ENCODE results near the gene PDAP1. TPM values are rescaled to one million over a fixed set of nuclear protein-coding genes. Genes with fewer than 3 reads are reported as not detected.
"Not testable (repeated sequence)": the region's sequence is repeated elsewhere in the genome, so short reads cannot be mapped to it uniquely, and the experiment has no call there.

Gene PDAP1
- total and polyA plus RNA-seq, 7 donors: 84.5 to 194 (median 89.5) TPM

GRCh38 chr7:99362801-99363200 is 45.6 kb downstream of the PDAP1 start:
- Histone ChIP-seq H3K9me3 (no peaks in the 10 kb centered on the region), H3K4me3 (no peak overlapping the region), H3K27me3 (no peaks in the 10 kb centered on the region), H3K27ac (no peak overlapping the region), H3K36me3 (peaks cover 22 to 97% (median 59%) of the 10 kb centered on the region in 4 donors), H3K4me1 (no peaks in the 10 kb centered on the region)
- WGBS, 2 donors: 85 to 89% methylated on average over 3 of the region's 3 CpGs
- intact Hi-C loops (cut with DNase I): no loop called here
- no peak for DNase-seq
- TF ChIP-seq EP300 (IDR thresholded peaks at IDR 0.05) (no peak), POLR2AphosphoS5 (IDR thresholded peaks at IDR 0.05) (no peak), CTCF (IDR thresholded peaks at IDR 0.05) (no peak), POLR2A (IDR thresholded peaks at IDR 0.05) (no peak)

DNA sequence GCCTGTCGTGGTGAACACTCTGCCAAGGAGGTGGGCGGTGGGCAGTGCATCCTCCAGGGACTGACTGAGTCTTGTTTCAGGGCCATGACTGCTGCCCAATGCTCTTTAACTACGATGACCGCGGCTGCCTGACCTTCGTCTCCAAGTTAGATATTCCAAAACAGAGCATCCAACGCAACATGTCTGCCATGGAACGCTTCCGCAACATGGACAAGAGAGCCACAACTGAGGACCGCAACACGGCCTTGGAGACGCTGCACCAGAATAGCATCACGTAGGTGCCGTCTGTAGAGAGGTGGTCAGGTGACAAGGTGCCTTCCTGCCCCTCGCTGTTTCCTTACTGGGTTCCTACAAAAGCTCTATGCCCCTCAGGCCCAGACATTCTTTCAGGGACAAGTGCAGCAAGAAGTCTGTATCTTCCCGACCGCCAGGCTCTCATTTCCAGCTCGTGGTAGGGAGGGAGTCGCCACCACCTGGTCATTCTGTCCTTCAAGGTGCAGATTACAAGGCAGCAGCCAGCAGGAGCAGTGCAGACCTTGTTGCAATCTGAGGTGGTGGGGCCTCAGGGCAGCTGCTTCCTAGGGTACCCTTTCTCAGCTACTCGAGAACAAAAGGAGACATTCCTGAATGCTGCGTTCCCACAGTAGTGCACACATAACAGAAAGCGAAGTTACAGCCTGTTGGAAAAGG is 48.8 kb downstream of the PDAP1 start:
- H3K27me3 ChIP-seq: no peaks in the 10 kb centered on the region
- peak; percentile 64 for DNase-seq
- peak overlapping the region in 3 of 4 donors; percentile 31 to 57 (median 46) for H3K27ac ChIP-seq
- WGBS, 2 donors: 92 to 93% methylated on average over 22 of the region's 22 CpGs
- H3K4me3 ChIP-seq: no peak overlapping the region
- H3K36me3 ChIP-seq: peaks cover 36 to 98% (median 59%) of the 10 kb centered on the region in 4 donors
- intact Hi-C loops (cut with DNase I): no loop called here
- TF ChIP-seq POLR2AphosphoS5 (IDR thresholded peaks at IDR 0.05): no peak
- no peaks in the 10 kb centered on the region for H3K9me3 ChIP-seq
- H3K4me1 ChIP-seq: no peaks in the 10 kb centered on the region

DNA sequence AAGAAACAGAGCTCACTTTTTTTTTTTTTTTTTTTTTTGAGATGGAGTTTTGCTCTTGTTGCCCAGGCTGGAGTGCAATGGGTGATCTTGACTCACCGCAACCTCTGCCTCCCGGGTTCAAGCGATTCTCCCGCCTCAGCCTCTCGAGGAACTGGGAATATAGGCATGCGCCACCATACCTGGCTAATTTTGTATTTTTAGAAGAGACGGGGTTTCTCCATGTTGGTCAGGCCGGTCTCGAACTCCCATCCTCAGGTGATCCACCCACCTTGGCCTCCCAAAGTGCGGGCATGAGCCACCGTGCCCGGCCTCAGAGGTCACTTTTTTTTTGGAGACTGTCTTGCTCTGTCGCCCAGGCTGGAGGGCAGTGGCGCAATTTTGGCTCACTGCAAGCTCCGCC is 49.9 kb downstream of the PDAP1 start:
- WGBS, 2 donors: 94 to 97% methylated on average over 15 of the region's 15 CpGs
- intact Hi-C loops (cut with DNase I); DNase-seq; H3K4me1 ChIP-seq; H3K27me3 ChIP-seq; H3K9me3 ChIP-seq; H3K4me3 ChIP-seq: not testable (repeated sequence)
- Histone ChIP-seq H3K27ac (peak overlapping the region; percentile 31 to 57 (median 38)), H3K36me3 (peaks cover 43 to 98% (median 59%) of the 10 kb centered on the region in 4 donors)

GRCh38 chr7:99357701-99358490 is 50.5 kb downstream of the PDAP1 start:
- Histone ChIP-seq H3K4me1 (no peaks in the 10 kb centered on the region), H3K27me3 (no peaks in the 10 kb centered on the region), H3K27ac (peak overlapping the region in 3 of 4 donors; percentile 23 to 53 (median 36)), H3K4me3 (no peak overlapping the region), H3K9me3 (no peaks in the 10 kb centered on the region), H3K36me3 (peaks cover 45 to 98% (median 61%) of the 10 kb centered on the region in 4 donors)
- intact Hi-C loops (cut with DNase I): no loop called here
- TF ChIP-seq CTCF (IDR thresholded peaks at IDR 0.05) (no peak), POLR2AphosphoS5 (IDR thresholded peaks at IDR 0.05) (no peak), POLR2A (IDR thresholded peaks at IDR 0.05) (no peak), EP300 (IDR thresholded peaks at IDR 0.05) (no peak)
- 93 to 94% methylated on average over 16 of the region's 16 CpGs for WGBS, 2 donors
- peak; percentile 77 for DNase-seq

DNA sequence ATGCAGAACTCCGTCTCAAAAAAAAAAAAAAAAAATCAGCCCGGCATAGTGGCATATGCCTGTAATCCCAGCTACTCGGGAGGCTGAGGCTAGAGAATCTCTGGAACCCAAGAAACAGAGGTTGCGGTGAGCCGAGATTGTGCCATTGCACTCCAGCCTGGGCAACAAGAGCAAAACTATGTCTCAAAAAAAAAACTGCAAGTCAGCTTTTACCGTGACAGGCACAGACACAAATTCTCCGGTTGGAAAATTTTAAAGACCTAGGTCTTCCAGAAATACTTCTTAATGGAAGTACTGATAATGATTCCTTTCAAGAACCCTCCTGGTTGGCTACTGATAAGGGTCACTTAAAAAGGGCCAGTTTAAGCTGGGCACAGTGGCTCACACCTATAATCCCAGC is 53.3 kb downstream of the PDAP1 start:
- Histone ChIP-seq H3K27me3 (no peaks in the 10 kb centered on the region), H3K4me1 (no peaks in the 10 kb centered on the region), H3K36me3 (peaks cover 48 to 96% (median 65%) of the 10 kb centered on the region in 4 donors), H3K9me3 (no peaks in the 10 kb centered on the region), H3K27ac (no peak overlapping the region), H3K4me3 (no peak overlapping the region)
- 95 to 97% methylated on average over 7 of the region's 7 CpGs for WGBS, 2 donors
- peak; percentile 26 for DNase-seq
- intact Hi-C loops (cut with DNase I): no loop called here
- no peak for TF ChIP-seq CTCF (IDR thresholded peaks at IDR 0.05)
- no peak for TF ChIP-seq POLR2A (IDR thresholded peaks at IDR 0.05)

Data from sigmoid colon (tissue), 7 donors.